Caco-2 (cell line): Measurements from ENCODE around the gene YAE1. TPM values are rescaled to one million over a fixed set of nuclear protein-coding genes. Genes with fewer than 3 reads are reported as not detected.

Experiments
- BruUV-seq: library from RNA; stranded (reverse); fragments of 400-500 nt; replicated peaks from 2 replicates; lab custom pipeline; 2021; lab: Mats Ljungman, UMichigan
- CTCF ChIA-PET: fragments of 300-600 bp; sonication (Branson Sonifier 250); formaldehyde crosslinking; loops from one replicate; lab custom pipeline; 2022; ENCODE audit warnings: antibody characterized with exemption; lab: Charles Lee
- POLR2A ChIA-PET: fragments of 300-600 bp; sonication (Branson Sonifier 250); formaldehyde crosslinking; loops from one replicate; lab custom pipeline; 2022; ENCODE audit warnings: antibody characterized with exemption; lab: Charles Lee
- DNase-seq, 2 experiments: peaks; one replicate each; pipeline versions ENCODE4 v3.0.0 to v3.0.0-alpha.2; 2020 to 2022
- H3K27me3 ChIP-seq: replicated peaks from 2 replicates; pipeline ENCODE4 v1.6.0; 2011; ENCODE audit warnings: low read length; ENCODE audit not compliant: control insufficient read depth, insufficient read depth
- H3K36me3 ChIP-seq: 2 replicates; pipeline ENCODE4 v1.5.1; 2011; ENCODE audit warnings: low read length; ENCODE audit not compliant: control insufficient read depth, insufficient read depth
- H3K4me1 ChIP-seq: fragments of 250-450 bp; sonication (Bioruptor Pico); 2 replicates; pipeline ENCODE4 v1.5.1; 2020; ENCODE audit warnings: mild to moderate bottlenecking
- H3K4me3 ChIP-seq: 2 replicates; pipeline ENCODE4 v1.5.1; 2011; ENCODE audit warnings: low read depth, mild to moderate bottlenecking, control low read depth, low read length
- H3K9me3 ChIP-seq: fragments of 250-450 bp; sonication (Bioruptor Pico); 2 replicates; pipeline ENCODE4 v1.5.1; 2020; ENCODE audit warnings: mild to moderate bottlenecking, moderate library complexity
- H3K27ac Mint-ChIP-seq: one replicate; pipeline ENCODE4 v1.8.0; 2022; ENCODE audit warnings: mixed read lengths; ENCODE audit not compliant: unreplicated experiment
- H3K27me3 Mint-ChIP-seq: one replicate; pipeline ENCODE4 v1.8.0; 2022; ENCODE audit warnings: mixed read lengths; ENCODE audit not compliant: insufficient read depth, unreplicated experiment
- H3K36me3 Mint-ChIP-seq: one replicate; pipeline ENCODE4 v1.8.0; 2022; ENCODE audit warnings: mild to moderate bottlenecking, mixed read lengths; ENCODE audit not compliant: insufficient read depth, unreplicated experiment
- H3K4me1 Mint-ChIP-seq: one replicate; pipeline ENCODE4 v1.8.0; 2022; ENCODE audit warnings: low read depth, mixed read lengths; ENCODE audit not compliant: unreplicated experiment
- H3K4me3 Mint-ChIP-seq: one replicate; pipeline ENCODE4 v1.8.0; 2022; ENCODE audit warnings: mild to moderate bottlenecking, moderate library complexity, mixed read lengths; ENCODE audit not compliant: unreplicated experiment
- H3K9me3 Mint-ChIP-seq: one replicate; pipeline ENCODE4 v1.8.0; 2022; ENCODE audit warnings: mixed read lengths; ENCODE audit not compliant: unreplicated experiment
- CTCF ChIP-seq, 2 experiments: fragments of 200-600 bp in 1 of 2; IDR thresholded peaks; 1 replicate in 1 of 2; 2 replicates in 1 of 2; pipeline versions ENCODE4 v1.5.1 to v1.8.0; 2011 to 2022; ENCODE audit warnings: antibody characterized with exemption in 1 of 2, control low read depth in 1 of 2, inconsistent platforms in 1 of 2, low read depth in 1 of 2, low read length in 1 of 2, mild to moderate bottlenecking in 1 of 2, moderate library complexity in 1 of 2; ENCODE audit not compliant: insufficient read depth in 1 of 2, severe bottlenecking in 1 of 2, unreplicated experiment in 1 of 2
- intact Hi-C: fragments of 100-400 bp; cut with micrococcal nuclease; formaldehyde crosslinking; loops from one replicate; pipeline ENCODE4 v1.10.0; 2022; ENCODE audit not compliant: unreplicated experiment
- total RNA-seq: library from RNA; stranded (reverse); gene quantifications from 2 replicates; pipeline ENCODE4 v1.2.3, GENCODE V29; 2022

YAE1 gene
- total RNA-seq, 1 experiment from 2014 or later: 22.4 TPM

GRCh38 chr7:39620486-39620885 lies 54.3 kb downstream of the YAE1 start:
- POLR2A ChIA-PET: no interaction called here
- no peaks in the 10 kb centered on the region for H3K9me3 ChIP-seq
- CTCF ChIA-PET: no interaction called here
- TF ChIP-seq CTCF (IDR thresholded peaks at IDR 0.05; ENCODE audit: insufficient read depth in 1 of 2, low read depth in 1 of 2, low read length in 1 of 2, severe bottlenecking in 1 of 2, unreplicated experiment in 1 of 2): no peak
- no TSS peak for BruUV-seq
- no peak overlapping the region for H3K4me3 ChIP-seq
- no peaks in the 10 kb centered on the region for H3K9me3 Mint-ChIP-seq
- H3K4me3 Mint-ChIP-seq: no peak overlapping the region
- H3K4me1 Mint-ChIP-seq: peaks cover 47% of the 10 kb centered on the region
- intact Hi-C loops: loop anchor here (5.0 kb wide), 2 partner anchors 67 to 112 kb away; no protein-coding TSS in a partner anchor
- no peak overlapping the region for H3K27ac Mint-ChIP-seq
- DNase-seq: no peak
- no peaks in the 10 kb centered on the region for H3K36me3 ChIP-seq
- peaks cover 19% of the 10 kb centered on the region for H3K4me1 ChIP-seq
- H3K27me3 Mint-ChIP-seq: no peaks in the 10 kb centered on the region
- H3K36me3 Mint-ChIP-seq: peaks cover 11% of the 10 kb centered on the region
- H3K27me3 ChIP-seq: no peaks in the 10 kb centered on the region

GRCh38 chr7:39621261-39621660 lies 55.1 kb downstream of the YAE1 start:
- Mint-ChIP-seq H3K4me3 (no peak overlapping the region), H3K36me3 (peaks cover 11% of the 10 kb centered on the region), H3K27me3 (no peaks in the 10 kb centered on the region), H3K27ac (no peak overlapping the region), H3K4me1 (peaks cover 43% of the 10 kb centered on the region), H3K9me3 (no peaks in the 10 kb centered on the region)
- intact Hi-C loops: loop anchor here (5.0 kb wide), 2 partner anchors 66 to 111 kb away; no protein-coding TSS in a partner anchor
- CTCF ChIA-PET: no interaction called here
- Histone ChIP-seq H3K4me3 (no peak overlapping the region), H3K4me1 (peaks cover 14% of the 10 kb centered on the region), H3K9me3 (no peaks in the 10 kb centered on the region), H3K27me3 (no peaks in the 10 kb centered on the region), H3K36me3 (peaks cover 1% of the 10 kb centered on the region; the same call in 1 of the 2 replicates)
- no peak for DNase-seq
- BruUV-seq: no TSS peak
- POLR2A ChIA-PET: no interaction called here
- no peak for TF ChIP-seq CTCF (IDR thresholded peaks at IDR 0.05; ENCODE audit: insufficient read depth in 1 of 2, low read depth in 1 of 2, low read length in 1 of 2, severe bottlenecking in 1 of 2, unreplicated experiment in 1 of 2)

- no TSS peak for BruUV-seq
- TF ChIP-seq CTCF (IDR thresholded peaks at IDR 0.05; ENCODE audit: insufficient read depth in 1 of 2, low read depth in 1 of 2, low read length in 1 of 2, severe bottlenecking in 1 of 2, unreplicated experiment in 1 of 2): no peak
- Histone ChIP-seq H3K9me3 (no peaks in the 10 kb centered on the region), H3K36me3 (peaks cover 2% of the 10 kb centered on the region; the same call in 1 of the 2 replicates), H3K27me3 (no peaks in the 10 kb centered on the region), H3K4me3 (peak overlapping the region; percentile 90), H3K4me1 (peaks cover 14% of the 10 kb centered on the region)
- Mint-ChIP-seq H3K27ac (no peak overlapping the region), H3K36me3 (peaks cover 11% of the 10 kb centered on the region), H3K9me3 (no peaks in the 10 kb centered on the region), H3K27me3 (no peaks in the 10 kb centered on the region), H3K4me3 (peak overlapping the region; percentile 84), H3K4me1 (peaks cover 41% of the 10 kb centered on the region)
- no peak for DNase-seq
- CTCF ChIA-PET: no interaction called here
- intact Hi-C loops: loop anchor here (5.0 kb wide), 2 partner anchors 65 to 110 kb away; no protein-coding TSS in a partner anchor
- POLR2A ChIA-PET: interaction anchor here (2.5 kb wide), 1 partner anchor 41 kb away, joined by 13 read pairs; no protein-coding TSS in a partner anchor
Measured at GRCh38 chr7:39621784-39622411, 55.7 kb downstream of the YAE1 start.

Other genes starting within 250 kb of the YAE1 start
- gene RALA, start 57.2 kb downstream of the YAE1 start, total RNA-seq: 41.7 and 43.5 TPM in 2 replicates